Liver (tissue), 9 donors: ENCODE results near the gene IWS1. TPM values are rescaled to one million over a fixed set of nuclear protein-coding genes. Genes with fewer than 3 reads are reported as not detected.

Source experiments
- DNase-seq: peaks from one replicate; pipeline ENCODE4 v3.0.0-alpha.2; 2017; ENCODE audit warnings: low spot score
- H3K27ac ChIP-seq, 2 donors: one replicate each; pipeline ENCODE4 v1.7.0; 2013; ENCODE audit warnings: inconsistent platforms in 2 of 2, low read length in 2 of 2, control low read depth in 1 of 2, low read depth in 1 of 2, mild to moderate bottlenecking in 1 of 2
- H3K27me3 ChIP-seq, 4 donors: one replicate each; pipeline versions ENCODE4 v1.6.1 to v1.7.0; 2013; ENCODE audit warnings: low read length in 3 of 4, inconsistent platforms in 1 of 4, mild to moderate bottlenecking in 1 of 4, moderate library complexity in 1 of 4; ENCODE audit not compliant: control insufficient read depth in 4 of 4, insufficient read depth in 4 of 4
- H3K36me3 ChIP-seq, 4 donors: one replicate each; pipeline versions ENCODE4 v1.6.1 to v1.7.0; 2013; ENCODE audit warnings: low read length in 3 of 4, mild to moderate bottlenecking in 3 of 4, low read depth in 1 of 4, moderate library complexity in 1 of 4; ENCODE audit not compliant: control insufficient read depth in 4 of 4, insufficient read depth in 3 of 4
- H3K4me1 ChIP-seq, 4 donors: one replicate each; pipeline versions ENCODE4 v1.6.1 to v1.7.0; 2013; ENCODE audit warnings: low read length in 3 of 4, mild to moderate bottlenecking in 3 of 4, moderate library complexity in 1 of 4; ENCODE audit not compliant: control insufficient read depth in 4 of 4, insufficient read depth in 4 of 4
- H3K4me3 ChIP-seq, 3 donors: one replicate each; pipeline versions ENCODE4 v1.6.1 to v1.7.0; 2013; ENCODE audit warnings: low read length in 3 of 3, control low read depth in 1 of 3, low read depth in 1 of 3, mild to moderate bottlenecking in 1 of 3
- H3K9ac ChIP-seq, 2 donors: one replicate each; pipeline ENCODE4 v1.7.0; 2013; ENCODE audit warnings: low read length in 2 of 2, mild to moderate bottlenecking in 2 of 2, moderate library complexity in 2 of 2, control low read depth in 1 of 2, low read depth in 1 of 2
- H3K9me3 ChIP-seq, 4 donors: one replicate each; pipeline versions ENCODE4 v1.6.1 to v1.7.0; 2013; ENCODE audit warnings: low read length in 3 of 4; ENCODE audit not compliant: control insufficient read depth in 4 of 4
- ATF3 ChIP-seq: IDR thresholded peaks from 2 replicates; pipeline ENCODE4 v1.6.1; 2016; ENCODE audit warnings: antibody characterized with exemption
- CTCF ChIP-seq: fragments of 150-350 bp; IDR thresholded peaks from 2 replicates; pipeline ENCODE4 v1.5.1; 2017; ENCODE audit warnings: improper control_type of control experiment, low read depth, low read length; ENCODE audit not compliant: missing input control
- EGR1 ChIP-seq, 2 donors: IDR thresholded peaks; 2 replicates each; pipeline ENCODE4 v1.6.1; 2016 to 2018; ENCODE audit warnings: antibody characterized with exemption in 2 of 2, low read depth in 2 of 2
- FOXA1 ChIP-seq: IDR thresholded peaks from 2 replicates; pipeline ENCODE4 v1.6.1; 2016; ENCODE audit warnings: antibody characterized with exemption
- FOXA2 ChIP-seq: IDR thresholded peaks from 2 replicates; pipeline ENCODE4 v1.6.1; 2016; ENCODE audit warnings: antibody characterized with exemption
- HNF4A ChIP-seq, 2 donors: conservative IDR thresholded peaks; 2 replicates each; pipeline ENCODE4 v1.6.1; 2016; ENCODE audit warnings: antibody characterized with exemption in 2 of 2, mild to moderate bottlenecking in 2 of 2
- HNF4G ChIP-seq: IDR thresholded peaks from 2 replicates; pipeline ENCODE4 v1.6.1; 2016; ENCODE audit warnings: antibody characterized with exemption
- JUND ChIP-seq, 2 donors: IDR thresholded peaks; 2 replicates each; pipeline ENCODE4 v1.6.1; 2016; ENCODE audit warnings: antibody characterized with exemption in 2 of 2
- MAX ChIP-seq: IDR thresholded peaks from 2 replicates; pipeline ENCODE4 v1.6.1; 2016; ENCODE audit warnings: antibody characterized with exemption
- NR2F2 ChIP-seq: IDR thresholded peaks from 2 replicates; pipeline ENCODE4 v1.6.1; 2016; ENCODE audit warnings: antibody characterized with exemption
- REST ChIP-seq: IDR thresholded peaks from 2 replicates; pipeline ENCODE4 v1.6.1; 2016; ENCODE audit warnings: antibody characterized with exemption, mild to moderate bottlenecking
- SP1 ChIP-seq: IDR thresholded peaks from 2 replicates; pipeline ENCODE4 v1.6.1; 2018; ENCODE audit warnings: antibody characterized with exemption, mild to moderate bottlenecking
- TAF1 ChIP-seq: conservative IDR thresholded peaks from 2 replicates; pipeline ENCODE4 v1.6.1; 2016; ENCODE audit warnings: antibody characterized with exemption, mild to moderate bottlenecking
- YY1 ChIP-seq: IDR thresholded peaks from 2 replicates; pipeline ENCODE4 v1.6.1; 2016; ENCODE audit warnings: antibody characterized with exemption, mild to moderate bottlenecking
- ZBTB33 ChIP-seq: IDR thresholded peaks from 2 replicates; pipeline ENCODE4 v1.6.1; 2016; ENCODE audit warnings: antibody characterized with exemption
- whole genome bisulfite sequencing: extraction: QIAGEN DNeasy Blood & Tissue Kit; methylation state at CpG from one replicate; pipeline ENCODE4 v1.1.7; 2013; 5-methylcytosine and 5-hydroxymethylcytosine counted together
- polyA plus RNA-seq, 2 donors: library from polyadenylated mRNA; stranded (reverse) in 1 of 2; unstranded in 1 of 2; fragments of 200-250 nt in 1 of 2; fragments of >200 nt in 1 of 2; fragmentation: Nextera tagmentation in 1 of 2; extraction: Ambion mirVana in 1 of 2; gene quantifications; one replicate each; pipeline versions ENCODE4 v1.2.1 to v1.2.3, GENCODE V29; 2013 to 2015
- total RNA-seq, 2 donors: library from RNA; depleted of rRNA; stranded (reverse); fragments of >200 nt; gene quantifications; one replicate each; pipeline ENCODE4 v1.2.3, GENCODE V29; 2014
- donor health status: healthy.
- donor health status: healthy.
- donor health status: healthy.
- donor health status: healthy.
- donor health status: healthy.

The IWS1 gene
- total and polyA plus RNA-seq, 4 donors = 13.0 to 28.9 (median 22.8) TPM

GRCh38 chr2:127566576-127566975 lies 40.3 kb upstream of the IWS1 start (continued):
- no peak for TF ChIP-seq ATF3

GRCh38 chr2:127566139-127566417 lies 39.8 kb upstream of the IWS1 start:
- Histone ChIP-seq H3K4me3 (no peak overlapping the region), H3K9me3 (no peaks in the 10 kb centered on the region), H3K36me3 (no peaks in the 10 kb centered on the region), H3K9ac (no peak overlapping the region), H3K27me3 (no peaks in the 10 kb centered on the region), H3K27ac (no peak overlapping the region), H3K4me1 (no peaks in the 10 kb centered on the region)
- TF ChIP-seq FOXA2 (no peak), HNF4G (no peak), ZBTB33 (no peak), YY1 (no peak), NR2F2 (no peak), SP1 (no peak), HNF4A (conservative IDR thresholded peaks at IDR 0.05) (no peak), FOXA1 (no peak), EGR1 (IDR thresholded peaks at IDR 0.05; ENCODE audit: low read depth in 2 of 2) (no peak), JUND (IDR thresholded peaks at IDR 0.05) (no peak), TAF1 (no peak), REST (no peak)
- WGBS = 98% methylated on average over 5 of the region's 5 CpGs
- no peak for DNase-seq

GRCh38 chr2:127565261-127566138 lies 39.2 kb upstream of the IWS1 start:
- H3K4me3 ChIP-seq = no peak overlapping the region
- DNase-seq = no peak
- H3K27me3 ChIP-seq = no peaks in the 10 kb centered on the region
- no peak overlapping the region for H3K9ac ChIP-seq
- no peaks in the 10 kb centered on the region for H3K9me3 ChIP-seq
- H3K27ac ChIP-seq = no peak overlapping the region
- H3K36me3 ChIP-seq = no peaks in the 10 kb centered on the region
- H3K4me1 ChIP-seq = no peaks in the 10 kb centered on the region
- WGBS = 95% methylated on average over 12 of the region's 12 CpGs
- TF ChIP-seq SP1 (no peak), MAX (no peak), ZBTB33 (no peak), EGR1 (IDR thresholded peaks at IDR 0.05; ENCODE audit: low read depth in 2 of 2) (no peak), FOXA2 (no peak), HNF4G (no peak), ATF3 (no peak), CTCF (no peak), YY1 (no peak), TAF1 (no peak)
